H1 (cell line): Measurements from ENCODE around the gene MYOM1.

ENCODE experiments used
- CHD2 ChIP-seq: IDR thresholded peaks from 2 replicates; pipeline ENCODE4 v1.6.1; 2012; ENCODE audit warnings: low read length, improper control_type of control experiment
- CTCF ChIP-seq, 3 experiments: IDR thresholded peaks; 1 replicate in 2 of 3; 2 replicates in 1 of 3; pipeline versions ENCODE4 v1.5.1 to v1.6.1; 2011; ENCODE audit warnings: low read length in 3 of 3, mild to moderate bottlenecking in 3 of 3, inconsistent platforms in 2 of 3, low read depth in 1 of 3, moderate library complexity in 1 of 3; ENCODE audit not compliant: insufficient read depth in 1 of 3; ENCODE audit errors: control extremely low read depth in 1 of 3
- EZH2 ChIP-seq: fragments of 200-600 bp; sonication (generic); IDR thresholded peaks from 2 replicates; pipeline ENCODE4 v1.7.1; 2012; ENCODE audit warnings: low read depth, mild to moderate bottlenecking, moderate library complexity, low read length, inconsistent platforms; ENCODE audit not compliant: severe bottlenecking
- MAX ChIP-seq: IDR thresholded peaks from 2 replicates; pipeline ENCODE4 v1.6.1; 2012; ENCODE audit warnings: inconsistent platforms
- POLR2A ChIP-seq, 2 experiments: IDR thresholded peaks; 1 replicate in 1 of 2; 2 replicates in 1 of 2; pipeline ENCODE4 v1.6.1; 2011; ENCODE audit warnings: low read depth in 2 of 2, low read length in 2 of 2, mild to moderate bottlenecking in 2 of 2; ENCODE audit errors: control extremely low read depth in 1 of 2
- POLR2AphosphoS5 ChIP-seq: IDR thresholded peaks from 2 replicates; pipeline ENCODE4 v1.6.1; 2011; ENCODE audit warnings: low read depth, low read length
- SRF ChIP-seq: IDR thresholded peaks from 2 replicates; pipeline ENCODE4 v1.6.1; 2011; ENCODE audit warnings: mild to moderate bottlenecking, low read depth, low read length, moderate library complexity

- TF ChIP-seq POLR2AphosphoS5 (no peak), CTCF (IDR thresholded peaks at IDR 0.05; ENCODE audit: control extremely low read depth in 1 of 3, insufficient read depth in 1 of 3, low read depth in 1 of 3, low read length in 3 of 3) (no peak), EZH2 (no peak), SRF (no peak), CHD2 (no peak), MAX (no peak), POLR2A (IDR thresholded peaks at IDR 0.05; ENCODE audit: control extremely low read depth in 1 of 2, low read depth in 2 of 2, low read length in 2 of 2) (no peak)
Measured at GRCh38 chr18:3046216-3046808, 173.5 kb downstream of the MYOM1 start.
